ENCODE results near the gene IFNA5. TPM values are rescaled to one million over a fixed set of nuclear protein-coding genes. Genes with fewer than 3 reads are reported as not detected.

Gene IFNA5
- total and polyA plus RNA-seq, 2 of the 13 experiments (the other 11 are each of a cell fraction or from before 2014, with no cell fraction given): not detected

- TF ChIP-seq SCMH1 (CRISPR knock-in tag; IDR thresholded peaks at IDR 0.05; ENCODE audit: borderline replicate concordance) (no peak), FOSL2 (CRISPR knock-in tag; IDR thresholded peaks at IDR 0.05) (peak; percentile 31; the same call in 1 of the 2 replicates), SKIL (CRISPR knock-in tag; IDR thresholded peaks at IDR 0.05; ENCODE audit: borderline replicate concordance) (no peak), TAF15 (IDR thresholded peaks at IDR 0.05; ENCODE audit: low read depth, low read length, poor library complexity, severe bottlenecking) (no peak), TSC22D2 (CRISPR knock-in tag; IDR thresholded peaks at IDR 0.05; ENCODE audit: borderline replicate concordance) (no peak), CREB3 (CRISPR knock-in tag; IDR thresholded peaks at IDR 0.05) (0 out of 2 replicates have a peak, but pooled peaks have one; percentile 82), ZNF879 (CRISPR knock-in tag; IDR thresholded peaks at IDR 0.05) (0 out of 2 replicates have a peak, but pooled peaks have one; percentile 82), NFKBIZ (CRISPR knock-in tag; IDR thresholded peaks at IDR 0.05) (no peak), ZNF556 (CRISPR knock-in tag; IDR thresholded peaks at IDR 0.05; ENCODE audit: borderline replicate concordance) (no peak; the same call in 1 of the 2 replicates), PAF1 (CRISPR knock-in tag; IDR thresholded peaks at IDR 0.05) (no peak), MYPOP (CRISPR knock-in tag; IDR thresholded peaks at IDR 0.05) (peak; percentile 52), SAFB2 (CRISPR knock-in tag; IDR thresholded peaks at IDR 0.05; ENCODE audit: borderline replicate concordance, low read depth) (0 out of 2 replicates have a peak, but pooled peaks have one; percentile 55), POLR2AphosphoS5 (IDR thresholded peaks at IDR 0.05; ENCODE audit: low read depth, low read length) (peak; percentile 72), ATF1 (CRISPR knock-in tag; IDR thresholded peaks at IDR 0.05) (no peak), U2AF1 (optimal IDR thresholded peaks at IDR 0.05; ENCODE audit: low read depth, low read length) (peak; percentile 37), ZZZ3 (CRISPR knock-in tag; IDR thresholded peaks at IDR 0.05; ENCODE audit: borderline replicate concordance) (peak; percentile 98), ZNF335 (CRISPR knock-in tag; IDR thresholded peaks at IDR 0.05) (no peak), DNMT3B (CRISPR knock-in tag; conservative IDR thresholded peaks at IDR 0.05) (no peak), KLF15 (CRISPR knock-in tag; IDR thresholded peaks at IDR 0.05; ENCODE audit: borderline replicate concordance) (0 out of 2 replicates have a peak, but pooled peaks have one; percentile 29), EZH2 (conservative IDR thresholded peaks at IDR 0.05; ENCODE audit: low read depth, low read length) (no peak), CBX1 (IDR thresholded peaks at IDR 0.05; ENCODE audit: low read depth) (no peak), POLR2G (IDR thresholded peaks at IDR 0.05; ENCODE audit: low read depth, low read length) (peak; percentile 76)
- TF ChIP-seq, protein P1, sequence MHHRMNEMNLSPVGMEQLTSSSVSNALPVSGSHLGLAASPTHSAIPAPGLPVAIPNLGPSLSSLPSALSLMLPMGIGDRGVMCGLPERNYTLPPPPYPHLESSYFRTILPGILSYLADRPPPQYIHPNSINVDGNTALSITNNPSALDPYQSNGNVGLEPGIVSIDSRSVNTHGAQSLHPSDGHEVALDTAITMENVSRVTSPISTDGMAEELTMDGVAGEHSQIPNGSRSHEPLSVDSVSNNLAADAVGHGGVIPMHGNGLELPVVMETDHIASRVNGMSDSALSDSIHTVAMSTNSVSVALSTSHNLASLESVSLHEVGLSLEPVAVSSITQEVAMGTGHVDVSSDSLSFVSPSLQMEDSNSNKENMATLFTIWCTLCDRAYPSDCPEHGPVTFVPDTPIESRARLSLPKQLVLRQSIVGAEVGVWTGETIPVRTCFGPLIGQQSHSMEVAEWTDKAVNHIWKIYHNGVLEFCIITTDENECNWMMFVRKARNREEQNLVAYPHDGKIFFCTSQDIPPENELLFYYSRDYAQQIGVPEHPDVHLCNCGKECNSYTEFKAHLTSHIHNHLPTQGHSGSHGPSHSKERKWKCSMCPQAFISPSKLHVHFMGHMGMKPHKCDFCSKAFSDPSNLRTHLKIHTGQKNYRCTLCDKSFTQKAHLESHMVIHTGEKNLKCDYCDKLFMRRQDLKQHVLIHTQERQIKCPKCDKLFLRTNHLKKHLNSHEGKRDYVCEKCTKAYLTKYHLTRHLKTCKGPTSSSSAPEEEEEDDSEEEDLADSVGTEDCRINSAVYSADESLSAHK (CRISPR knock-in tag; IDR thresholded peaks at IDR 0.05; ENCODE audit: borderline replicate concordance): no peak
These were observed 29.9 kb upstream of the IFNA5 start, which contains the start of gene KLHL9 (continued) for GRCh38 chr9:21334701-21335632.

Data from HepG2 (cell line).